B cell (primary cell): ENCODE data around the gene CCNB1.
"Not testable (repeated sequence)": the region's sequence is repeated elsewhere in the genome, so short reads cannot be mapped to it uniquely, and the experiment has no call there.

Experiments
- CTCF ChIP-seq: fragments of 200-600 bp; IDR thresholded peaks from one replicate; pipeline ENCODE4 v1.8.0; 2022; ENCODE audit warnings: antibody characterized with exemption, mild to moderate bottlenecking
- EZH2 ChIP-seq: IDR thresholded peaks from 2 replicates; pipeline ENCODE4 v1.6.1; 2012; ENCODE audit warnings: borderline replicate concordance, low read depth, mild to moderate bottlenecking, moderate library complexity, low read length; ENCODE audit not compliant: insufficient read depth, poor library complexity, severe bottlenecking

GRCh38 chr5:69181659-69182293, 14.8 kb downstream of the CCNB1 start:
- TF ChIP-seq CTCF, EZH2: not testable (repeated sequence)
